ENCODE data around the gene AIFM3. TPM values are rescaled to one million over a fixed set of nuclear protein-coding genes. Genes with fewer than 3 reads are reported as not detected.

AIFM3 gene
- total RNA-seq, 1 donor from 2014 or later = 0.13 TPM

DNA sequence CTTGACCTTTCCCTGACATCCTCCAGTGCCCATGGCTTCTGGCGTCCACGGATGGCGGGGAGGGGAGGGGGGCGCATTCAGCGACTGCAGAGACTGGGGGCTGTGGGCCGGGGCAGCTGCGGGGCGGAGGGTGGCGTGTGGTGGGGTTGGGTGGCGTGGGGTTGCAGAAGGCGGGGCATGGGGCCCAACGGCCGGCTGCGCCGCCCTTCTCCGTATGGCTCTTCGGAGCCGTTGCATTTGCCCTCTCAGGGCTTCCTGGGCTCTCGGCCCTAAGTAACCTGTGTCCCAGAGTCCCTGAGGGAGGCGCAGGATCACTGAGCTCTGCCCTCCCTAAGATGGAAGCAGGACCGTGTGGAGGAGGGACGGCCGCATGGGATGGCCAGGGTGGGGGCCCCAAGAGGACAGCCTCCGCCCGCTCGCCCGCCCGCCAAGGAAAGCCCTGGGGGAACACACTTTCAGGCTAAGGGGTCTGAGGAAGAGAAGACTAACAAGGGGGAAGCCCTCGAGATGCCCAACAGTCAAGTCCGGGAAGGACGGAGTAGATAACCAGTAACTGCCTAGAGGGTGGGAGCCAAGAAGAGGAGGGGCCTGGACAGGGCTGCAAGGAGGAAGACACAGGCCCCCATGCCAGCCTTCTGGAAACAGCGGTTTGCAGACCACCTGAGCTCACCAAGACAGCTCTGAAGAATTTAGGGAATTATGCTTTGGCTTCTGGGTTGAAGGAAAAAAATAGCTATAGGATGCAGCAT lies 9.2 kb upstream of the AIFM3 start:
- no peak for DNase-seq (ENCODE audit: low read depth in 2 of 2)

DNA sequence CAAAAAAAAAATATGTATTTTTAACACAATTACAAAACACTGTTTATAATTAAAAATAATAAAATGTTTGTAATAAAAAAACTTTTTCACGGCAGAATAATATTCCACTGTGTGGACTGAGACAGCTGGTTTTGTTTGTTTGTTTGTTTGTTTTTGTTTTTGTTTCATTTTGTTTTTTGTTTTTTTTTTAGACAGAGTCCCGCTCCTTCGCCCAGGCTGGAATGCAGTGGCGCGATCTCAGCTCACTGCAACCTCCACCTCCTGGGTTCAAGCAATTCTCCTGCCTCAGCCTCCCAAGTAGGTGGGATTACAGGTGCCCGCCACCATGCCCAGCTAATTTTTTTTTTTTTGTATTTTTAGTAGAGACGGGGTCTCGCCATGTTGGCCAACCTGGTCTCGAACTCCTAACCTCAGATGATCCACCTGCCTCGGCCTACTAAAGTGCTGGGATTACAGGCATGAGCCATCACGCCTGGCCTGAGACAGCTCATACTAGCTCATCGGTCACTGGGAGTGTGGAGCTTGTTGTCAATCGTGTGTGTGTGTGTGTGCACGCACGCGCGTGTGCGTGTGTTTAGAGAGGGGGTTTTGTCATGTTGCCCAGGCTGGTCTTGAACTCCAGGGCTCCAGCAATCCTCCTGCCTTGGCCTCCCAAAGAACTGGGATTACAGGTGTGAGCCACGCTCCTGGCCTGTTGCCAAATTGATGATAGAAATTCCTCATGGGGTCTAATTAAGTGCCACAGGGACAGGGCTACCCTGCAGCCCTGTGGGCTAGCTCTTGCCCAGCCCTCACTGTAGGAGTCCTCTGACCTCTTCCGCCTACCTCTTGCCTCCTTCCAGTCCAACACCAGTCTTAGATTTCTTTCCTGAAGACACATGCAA lies 7.2 kb upstream of the AIFM3 start:
- no peak for DNase-seq (ENCODE audit: low read depth in 2 of 2)

DNA sequence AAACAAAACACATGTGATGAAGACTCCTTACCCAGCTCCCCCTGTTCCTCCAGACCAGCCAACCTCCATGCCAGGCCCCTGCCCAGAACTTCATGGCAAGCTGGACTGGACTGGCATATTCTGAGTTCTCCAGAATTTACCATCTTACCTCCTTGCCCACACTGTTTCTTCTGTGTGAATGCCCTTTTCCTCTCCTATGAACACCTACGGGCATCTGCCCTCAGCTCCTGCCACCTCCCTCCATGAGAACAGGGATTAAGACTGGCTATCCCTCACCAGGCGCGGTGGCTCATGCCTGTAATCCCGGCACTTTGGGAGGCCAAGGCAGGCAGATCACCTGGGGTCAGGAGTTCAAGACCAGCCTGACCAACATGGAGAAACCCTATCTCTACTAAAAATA lies 6.4 kb upstream of the AIFM3 start:
- no peak for DNase-seq (ENCODE audit: low read depth in 2 of 2)

DNA sequence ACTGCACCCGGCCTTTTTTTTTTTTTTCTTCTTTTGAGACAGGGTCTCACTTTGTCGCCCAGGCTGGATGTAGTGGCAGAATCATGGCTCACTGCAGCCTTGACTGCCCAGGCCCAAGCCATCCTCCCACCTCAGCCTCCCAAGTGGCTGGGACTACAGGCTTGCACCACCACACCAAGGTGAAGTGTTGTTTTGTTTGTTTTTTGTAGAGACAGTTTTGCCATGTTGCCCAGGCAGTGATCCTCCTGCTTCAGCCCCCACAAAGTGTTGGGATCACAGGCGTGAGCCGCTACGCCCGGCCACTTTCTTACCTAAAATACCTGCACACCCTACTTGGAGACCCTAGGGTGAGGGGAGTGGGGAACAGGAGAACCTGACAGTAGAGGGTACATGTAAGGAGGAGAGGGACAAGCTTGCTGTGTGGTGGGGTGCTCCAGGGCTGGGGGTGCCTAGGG lies 4.5 kb upstream of the AIFM3 start:
- no peak for DNase-seq (ENCODE audit: low read depth in 2 of 2)

DNA sequence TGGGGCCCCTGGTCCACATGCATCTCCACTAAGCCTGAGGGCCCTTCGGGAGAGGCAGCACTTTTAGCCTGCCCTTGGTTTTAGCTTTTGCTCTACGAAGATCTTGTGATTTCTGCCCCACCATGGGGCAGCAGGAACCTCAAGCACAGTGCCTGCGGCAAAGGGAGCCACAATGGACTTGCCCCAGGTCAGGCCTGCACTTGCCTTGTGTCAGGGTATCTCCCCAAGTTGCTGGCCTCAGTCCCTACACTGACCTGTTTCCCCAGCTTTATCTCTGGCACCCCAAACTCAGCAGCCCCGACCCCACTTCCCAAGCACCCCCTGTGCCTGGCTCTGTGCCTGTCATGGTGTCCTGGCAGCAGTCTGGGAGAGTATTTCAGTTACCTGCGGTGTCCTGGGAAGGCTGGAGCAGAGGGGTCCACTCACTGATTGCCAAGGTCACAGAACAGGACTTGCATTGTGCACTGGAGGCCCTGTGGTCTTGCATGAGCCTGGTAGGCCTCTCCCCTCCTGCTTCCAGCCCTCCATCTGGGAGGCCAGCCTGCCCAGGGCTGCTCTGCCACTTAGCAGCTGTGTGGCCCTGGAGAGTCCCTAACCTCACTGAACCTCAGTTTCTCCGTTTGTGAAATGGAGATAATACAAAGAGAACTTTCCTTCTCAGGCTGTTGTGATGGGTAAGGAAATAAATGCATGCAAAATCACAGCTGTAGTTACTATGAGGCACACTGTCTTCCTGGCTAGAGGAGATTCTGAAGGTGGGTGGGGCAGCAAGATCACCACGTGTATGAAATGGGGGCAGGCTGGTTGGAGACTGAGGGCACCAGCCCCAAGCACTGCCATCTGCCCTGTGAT lies 3.6 kb upstream of the AIFM3 start:
- no peak for DNase-seq (ENCODE audit: low read depth in 2 of 2)

DNA sequence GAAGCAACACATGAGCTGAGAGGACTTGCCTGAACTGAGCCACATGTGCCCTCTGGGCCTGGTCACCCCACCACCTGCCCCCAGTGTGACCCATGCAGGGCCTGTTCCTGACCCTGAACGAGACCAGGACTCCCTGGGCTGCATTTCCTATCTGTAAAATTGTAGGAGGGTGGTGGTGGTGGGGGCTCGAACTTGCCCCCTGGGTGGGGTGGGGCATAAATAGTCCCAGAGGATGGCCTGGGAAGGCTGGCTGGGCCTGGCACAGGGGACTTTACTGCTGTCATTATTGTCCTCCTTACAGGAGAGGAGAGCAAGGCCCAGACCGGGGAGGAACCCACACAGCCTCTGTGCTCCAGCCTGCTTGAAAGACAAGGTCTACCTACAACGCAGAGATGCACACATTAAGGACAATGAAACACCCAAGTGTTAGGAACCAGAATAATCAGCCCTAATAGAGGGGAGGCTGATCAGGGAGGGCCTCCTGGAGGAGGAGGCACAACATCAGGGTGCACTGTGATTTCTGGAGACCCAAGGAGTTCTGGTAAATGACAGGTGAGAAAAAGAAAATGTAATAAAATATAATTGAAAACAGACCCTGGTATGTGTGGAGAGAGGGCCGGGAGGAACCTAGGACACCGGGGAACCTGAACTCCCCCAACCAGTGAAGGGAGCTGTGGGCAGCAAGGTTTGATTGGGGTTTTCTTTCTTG lies 2.8 kb upstream of the AIFM3 start:
- DNase-seq (ENCODE audit: low read depth in 2 of 2) = no peak

DNA sequence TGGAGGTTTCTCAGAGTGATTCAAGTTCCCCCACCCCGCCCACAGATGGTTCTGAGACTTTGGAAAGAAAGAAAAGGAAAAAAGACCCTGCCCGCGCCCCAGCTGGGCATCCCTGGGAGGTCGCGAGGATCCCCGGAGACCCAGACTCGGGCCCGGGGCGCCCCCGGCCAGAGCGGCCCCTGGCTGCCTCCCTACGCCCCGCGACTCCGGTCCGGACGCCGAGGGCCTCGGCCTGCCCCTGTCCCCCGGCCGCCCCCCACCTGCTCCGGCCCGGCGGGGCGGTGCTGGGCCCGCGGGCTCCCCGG lies 2.3 kb upstream of the AIFM3 start:
- no peak for DNase-seq (ENCODE audit: low read depth in 2 of 2)

DNA sequence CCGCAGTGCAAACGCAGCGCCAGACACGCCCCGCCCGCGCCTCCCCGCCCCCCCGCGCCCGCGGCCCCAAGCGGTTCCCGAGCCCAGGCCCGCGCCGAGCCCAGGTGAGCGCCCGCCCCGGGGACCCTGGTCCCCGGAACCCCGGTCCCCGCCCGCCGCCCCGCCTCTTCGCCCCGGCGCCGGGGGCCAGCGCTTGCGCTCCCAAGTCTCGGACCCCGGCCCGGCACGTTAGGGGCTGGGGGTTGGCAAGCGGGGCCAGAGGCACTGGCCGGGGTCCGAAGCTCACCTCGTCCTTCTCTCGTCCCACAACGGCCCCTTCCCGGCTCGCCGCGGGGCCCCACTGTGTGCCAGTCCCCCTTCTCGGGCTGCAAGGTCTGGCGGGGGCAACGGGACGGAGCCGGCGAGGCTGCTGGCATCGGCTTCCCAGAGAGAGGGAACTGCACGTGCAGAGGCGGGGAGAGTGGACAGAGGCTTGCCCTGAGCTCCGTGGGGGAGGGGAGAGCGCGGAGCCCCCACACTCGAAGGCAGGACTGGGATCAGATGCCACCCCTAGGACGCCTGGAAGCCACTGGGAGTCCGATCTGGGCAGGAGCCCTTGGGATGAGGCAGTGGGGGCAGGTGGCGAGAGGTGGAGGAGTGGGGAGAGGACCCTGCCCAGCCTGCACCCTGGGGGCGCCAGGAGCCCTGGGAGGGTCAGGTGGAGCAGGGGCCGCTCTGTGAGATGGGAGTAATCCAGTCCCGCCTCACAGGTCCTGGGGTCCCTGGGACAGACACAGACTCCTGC lies 1.8 kb upstream of the AIFM3 start:
- no peak for DNase-seq (ENCODE audit: low read depth in 2 of 2)

DNA sequence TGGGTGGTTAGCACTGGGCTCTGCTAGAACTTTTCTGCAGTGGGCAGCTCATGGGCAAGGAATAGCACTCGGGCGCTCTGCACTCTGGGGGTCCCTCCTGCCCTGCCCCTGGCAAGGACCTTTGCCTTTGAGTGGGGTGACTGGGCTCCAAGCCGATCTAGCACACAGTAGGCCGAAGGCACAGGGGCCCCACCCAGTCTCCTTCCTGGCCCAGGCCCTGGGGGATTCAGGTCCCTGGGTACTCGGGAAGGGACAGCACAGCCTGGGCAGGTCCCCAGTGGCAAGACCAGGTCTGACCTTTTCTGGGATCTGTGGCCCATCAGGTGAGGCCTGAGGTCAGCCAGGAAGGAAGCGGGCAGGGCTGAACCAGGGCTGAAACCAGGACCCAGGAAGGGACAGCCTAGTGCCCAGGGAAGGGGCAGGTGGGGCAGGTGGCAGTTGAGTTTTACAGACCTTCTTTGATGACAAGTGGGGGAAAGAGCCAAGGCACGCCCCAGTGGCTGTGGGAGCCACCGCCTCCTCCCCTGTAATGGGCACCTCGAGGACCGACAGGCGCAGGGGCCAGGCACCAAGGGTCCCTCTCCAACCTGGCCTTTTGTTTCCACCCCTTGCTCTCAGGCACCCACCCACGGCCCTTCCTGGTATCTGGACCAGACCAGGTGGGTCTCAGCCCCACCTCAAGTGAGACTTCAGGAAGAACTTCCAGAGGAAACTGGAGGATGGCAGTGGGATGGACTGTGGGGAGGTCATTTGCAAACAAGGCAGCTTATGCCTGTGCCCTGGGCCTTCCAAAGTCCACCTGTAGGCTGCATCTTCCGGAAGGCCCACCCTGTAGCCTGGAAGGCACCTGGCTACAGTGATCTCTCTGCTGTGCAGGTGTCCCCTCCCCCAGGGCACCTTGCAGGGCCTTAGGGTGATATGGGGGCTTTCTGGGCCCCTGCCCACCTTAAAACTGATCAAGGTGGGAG lies 883 bp upstream of the AIFM3 start:
- no peak for DNase-seq (ENCODE audit: low read depth in 2 of 2)

DNA sequence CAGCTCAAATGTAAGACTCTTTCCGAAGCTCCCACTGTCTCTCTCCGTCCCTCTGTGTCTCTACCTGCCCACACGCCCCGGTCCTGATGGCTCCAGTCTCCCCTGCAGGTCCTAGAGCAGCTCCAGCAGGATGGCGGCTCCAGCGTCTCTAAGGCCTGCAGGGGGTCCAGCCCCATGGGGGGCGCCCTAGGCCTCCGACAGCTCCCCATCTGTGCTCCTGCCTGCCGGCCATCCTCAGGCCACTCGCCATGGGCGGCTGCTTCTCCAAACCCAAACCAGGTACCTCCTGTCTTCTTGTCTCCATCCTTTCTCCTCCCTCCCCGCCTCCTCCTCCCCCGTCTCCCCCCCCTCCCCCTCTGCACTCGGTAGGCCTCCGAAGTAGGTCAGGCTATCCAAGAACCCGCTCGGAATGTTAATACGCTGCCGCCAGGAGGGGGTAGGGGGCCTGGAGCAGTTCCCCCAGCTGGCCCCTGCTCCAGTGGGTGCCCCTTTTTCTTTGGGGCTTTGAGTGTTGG lies 699 bp downstream of the AIFM3 start:
- DNase-seq (ENCODE audit: low read depth in 2 of 2) = no peak

DNA sequence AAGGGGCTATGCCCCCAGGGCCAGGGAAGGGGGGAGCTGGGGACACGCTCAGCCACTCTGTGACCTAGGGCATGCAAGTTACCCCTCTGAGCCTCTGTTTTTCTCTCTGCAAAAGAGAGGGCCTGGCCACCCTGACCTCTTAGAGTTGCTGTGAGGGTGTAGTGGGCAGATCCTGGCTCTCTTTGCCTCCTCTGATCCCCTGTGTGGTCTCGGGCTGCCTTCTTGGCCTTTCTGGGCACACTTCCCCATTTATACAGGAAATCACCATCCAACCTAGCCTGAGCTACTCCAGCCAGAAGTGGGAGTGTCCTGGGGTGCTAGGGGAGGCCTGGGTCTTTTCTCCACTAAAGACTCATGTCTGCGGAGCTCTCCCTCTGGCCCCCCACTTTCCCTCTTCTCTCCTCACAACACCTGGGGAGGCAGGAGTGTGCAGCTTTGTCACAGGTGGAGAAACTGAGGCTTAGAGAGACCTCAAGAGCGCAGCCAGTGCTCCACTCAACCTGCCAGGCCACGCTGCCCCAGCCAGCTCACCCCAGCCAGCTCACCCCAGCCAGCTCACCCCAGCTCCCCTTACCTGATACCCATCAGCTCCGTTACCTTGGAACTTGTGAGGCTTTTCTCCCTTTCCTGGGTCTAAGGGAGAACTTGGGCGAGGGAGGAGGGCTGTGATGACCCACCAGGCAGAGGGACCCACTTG lies 1.4 kb downstream of the AIFM3 start:
- DNase-seq (ENCODE audit: low read depth in 2 of 2) = no peak

DNA sequence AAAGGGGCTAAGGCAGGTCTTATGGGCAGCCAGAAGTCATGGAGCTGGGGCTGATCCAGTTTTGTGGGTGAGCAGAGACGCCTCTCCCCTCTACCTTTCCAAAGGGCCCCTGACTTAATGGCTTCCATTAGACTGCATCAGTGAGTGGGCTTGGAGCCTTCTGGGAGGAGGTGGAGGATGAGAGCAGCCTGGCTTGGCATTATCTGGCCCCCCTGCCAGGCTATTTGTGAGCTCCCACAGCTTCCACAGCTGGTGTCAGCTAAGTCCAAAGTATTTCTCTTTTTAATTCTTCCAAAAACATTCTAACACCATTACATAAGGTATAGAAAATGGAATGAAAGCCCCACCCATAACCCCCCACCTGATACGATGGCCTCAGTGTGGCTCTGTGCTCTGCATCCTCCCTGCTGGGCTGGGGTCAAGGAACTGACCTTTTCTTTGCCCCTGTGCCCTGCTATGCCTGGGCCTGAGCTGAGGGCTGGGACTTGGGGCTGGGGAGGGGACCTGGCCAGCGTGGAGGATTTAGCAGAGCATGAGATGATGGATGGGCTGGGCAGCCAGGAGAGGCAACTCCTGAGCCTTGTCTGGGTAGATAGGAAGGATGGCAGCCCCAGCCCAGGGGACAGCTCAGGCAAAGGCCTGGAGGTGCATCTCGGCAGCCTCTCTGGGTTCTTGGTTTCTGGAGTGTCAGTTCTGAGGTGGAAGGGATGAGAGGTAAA lies 4.0 kb downstream of the AIFM3 start:
- no peak for DNase-seq (ENCODE audit: low read depth in 2 of 2)

DNA sequence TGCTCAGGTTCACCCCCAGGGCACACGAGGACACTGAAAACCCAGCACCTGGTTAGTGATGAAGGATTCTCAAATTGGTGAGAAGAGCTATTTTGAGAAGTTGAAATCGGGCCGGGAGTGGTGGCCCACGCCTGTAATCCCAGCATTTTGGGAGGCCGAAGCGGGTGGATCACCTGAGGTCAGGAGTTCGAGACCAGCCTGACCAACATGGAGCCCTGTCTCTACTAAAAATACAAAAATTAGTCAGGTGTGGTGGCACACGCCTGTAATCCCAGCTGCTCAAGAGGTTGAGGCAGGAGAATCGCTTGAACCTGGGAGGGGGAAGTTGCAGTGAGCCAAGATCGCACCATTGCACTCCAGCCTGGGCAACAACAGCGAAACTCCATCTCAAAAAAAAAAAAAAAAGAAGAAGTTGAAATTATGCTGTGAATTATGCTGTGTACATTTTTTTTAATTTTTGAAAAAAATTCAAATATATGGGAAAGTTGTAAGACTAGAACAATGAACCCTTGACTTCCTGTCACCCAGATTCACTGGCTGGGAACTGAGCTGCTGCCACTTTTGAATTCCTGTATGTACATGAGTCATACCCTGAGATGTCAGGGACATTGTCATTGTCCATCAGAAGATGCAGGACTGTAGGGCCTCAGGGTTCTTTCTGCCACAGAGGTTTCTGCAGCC lies 5.1 kb downstream of the AIFM3 start:
- peak in 1 of 2 donors; percentile 20 for DNase-seq (ENCODE audit: low read depth in 2 of 2)

DNA sequence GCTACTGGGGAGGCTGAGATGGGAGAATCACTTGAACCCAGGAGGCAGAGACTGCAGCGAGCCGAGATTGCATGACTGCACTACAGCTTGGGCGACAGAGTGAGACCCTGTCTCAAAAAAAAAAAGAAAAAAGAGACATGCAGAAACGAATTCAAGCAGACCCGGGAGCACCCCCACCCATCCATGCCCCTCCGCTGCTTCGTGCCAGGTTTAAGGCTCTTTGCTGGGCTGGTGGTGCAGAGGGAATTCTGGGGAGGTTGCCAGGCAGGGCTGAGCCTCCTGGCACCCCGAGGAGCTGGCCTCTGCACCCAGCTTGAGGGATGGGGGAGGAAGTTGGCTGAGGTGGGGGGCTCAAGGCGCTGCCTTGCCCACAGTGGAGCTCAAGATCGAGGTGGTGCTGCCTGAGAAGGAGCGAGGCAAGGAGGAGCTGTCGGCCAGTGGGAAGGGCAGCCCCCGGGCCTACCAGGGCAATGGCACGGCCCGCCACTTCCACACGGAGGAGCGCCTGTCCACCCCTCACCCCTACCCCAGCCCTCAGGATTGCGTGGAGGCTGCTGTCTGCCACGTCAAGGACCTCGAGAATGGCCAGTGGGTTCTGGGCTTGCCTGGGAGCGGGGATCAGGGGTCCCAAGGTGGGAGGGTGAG lies 6.0 kb downstream of the AIFM3 start:
- no peak for DNase-seq (ENCODE audit: low read depth in 2 of 2)

DNA sequence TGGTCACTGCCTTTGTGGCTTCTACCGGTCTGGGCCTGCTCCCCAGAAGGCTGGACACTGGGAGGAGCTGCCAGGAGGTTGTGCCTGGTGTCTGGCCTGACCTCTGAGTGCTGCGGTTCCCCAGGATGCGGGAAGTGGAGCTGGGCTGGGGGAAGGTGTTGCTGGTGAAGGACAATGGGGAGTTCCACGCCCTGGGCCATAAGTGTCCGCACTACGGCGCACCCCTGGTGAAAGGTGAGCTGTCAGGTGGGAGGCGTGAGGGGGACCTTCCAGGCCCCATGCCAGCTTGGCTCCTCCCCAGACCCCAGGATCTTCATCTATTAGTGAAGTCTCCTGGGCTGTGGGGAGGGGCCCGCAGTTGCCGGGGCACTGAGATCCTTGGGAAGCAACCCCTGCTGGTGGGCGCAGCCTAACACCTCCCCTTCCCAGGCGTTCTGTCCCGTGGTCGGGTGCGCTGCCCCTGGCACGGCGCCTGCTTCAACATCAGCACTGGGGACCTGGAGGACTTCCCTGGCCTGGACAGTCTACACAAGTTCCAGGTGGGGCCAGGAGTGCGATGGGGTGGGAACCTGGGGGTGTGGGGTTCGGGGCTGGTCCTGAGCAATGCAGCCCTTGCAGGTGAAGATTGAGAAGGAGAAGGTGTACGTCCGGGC lies 6.7 kb downstream of the AIFM3 start:
- DNase-seq (ENCODE audit: low read depth in 2 of 2) = no peak

DNA sequence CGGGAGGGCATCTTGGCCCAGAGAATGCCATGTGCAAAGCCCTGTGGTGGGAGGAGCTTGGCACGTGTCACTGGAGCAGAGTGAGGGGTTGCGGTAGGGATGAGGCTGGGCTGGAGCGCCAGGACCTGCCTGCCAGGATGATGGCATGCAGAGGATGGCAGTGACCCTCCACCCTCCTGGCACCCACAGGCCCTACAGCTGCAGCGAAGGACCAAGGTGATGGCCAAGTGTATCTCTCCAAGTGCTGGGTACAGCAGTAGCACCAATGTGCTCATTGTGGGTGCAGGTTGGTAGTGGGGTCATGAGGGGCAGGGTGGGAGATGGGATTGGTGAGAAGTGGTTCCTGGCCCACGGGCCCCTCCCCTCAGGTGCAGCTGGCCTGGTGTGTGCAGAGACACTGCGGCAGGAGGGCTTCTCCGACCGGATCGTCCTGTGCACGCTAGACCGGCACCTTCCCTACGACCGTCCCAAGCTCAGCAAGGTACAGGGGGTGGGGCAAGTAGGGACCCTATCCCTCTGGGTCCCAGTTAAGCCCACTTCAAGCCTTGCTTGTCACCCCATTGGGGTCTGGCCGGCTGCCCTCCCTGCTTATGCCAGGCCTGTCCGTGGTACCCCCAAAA lies 7.4 kb downstream of the AIFM3 start:
- DNase-seq (ENCODE audit: low read depth in 2 of 2) = no peak

All from dermis microvascular lymphatic vessel endothelial cell (primary cell).